GM19238 (cell line): ENCODE results near the gene PON1.
A peak's percentile ranks its signal among the peaks of the same experiment; 100 is the strongest.

Source experiments
- DNase-seq: peaks from one replicate; pipeline ENCODE4 v3.0.0; 2011; ENCODE audit warnings: low spot score; ENCODE audit not compliant: insufficient read length

PON1 gene

GRCh38 chr7:95317966-95318365 is 6.4 kb downstream of the PON1 start:
- DNase-seq = no peak

GRCh38 chr7:95317546-95317945 is 6.8 kb downstream of the PON1 start:
- no peak for DNase-seq

- DNase-seq = peak; percentile 13
Observed at GRCh38 chr7:95316588-95316987, 7.7 kb downstream of the PON1 start.

GRCh38 chr7:95312561-95312960 is 11.8 kb downstream of the PON1 start:
- DNase-seq = no peak

GRCh38 chr7:95311389-95311788 is 12.9 kb downstream of the PON1 start:
- DNase-seq = no peak

GRCh38 chr7:95309951-95310350 is 14.4 kb downstream of the PON1 start:
- no peak for DNase-seq

GRCh38 chr7:95304990-95305389 is 19.3 kb downstream of the PON1 start:
- DNase-seq = no peak

GRCh38 chr7:95303013-95303905 is 21.1 kb downstream of the PON1 start:
- DNase-seq = no peak

GRCh38 chr7:95298091-95298490 is 26.2 kb downstream of the PON1 start:
- no peak for DNase-seq

GRCh38 chr7:95297041-95297440 is 27.3 kb downstream of the PON1 start:
- no peak for DNase-seq

GRCh38 chr7:95296456-95296855 is 27.9 kb downstream of the PON1 start:
- no peak for DNase-seq

- no peak for DNase-seq
Observed at GRCh38 chr7:95295397-95295796, 28.9 kb downstream of the PON1 start.

GRCh38 chr7:95290166-95290830 is 34.0 kb downstream of the PON1 start:
- DNase-seq = no peak

GRCh38 chr7:95286096-95286495 is 38.2 kb downstream of the PON1 start:
- no peak for DNase-seq

GRCh38 chr7:95279417-95279816 is 44.9 kb downstream of the PON1 start:
- DNase-seq = no peak

GRCh38 chr7:95276114-95276513 is 48.2 kb downstream of the PON1 start:
- no peak for DNase-seq

GRCh38 chr7:95269640-95270039 is 54.7 kb downstream of the PON1 start:
- DNase-seq = no peak

GRCh38 chr7:95267754-95268153 is 56.6 kb downstream of the PON1 start:
- DNase-seq = no peak

GRCh38 chr7:95265634-95266033 is 58.7 kb downstream of the PON1 start:
- no peak for DNase-seq

GRCh38 chr7:95264363-95264891 is 59.9 kb downstream of the PON1 start:
- no peak for DNase-seq

- no peak for DNase-seq
Observed at GRCh38 chr7:95263785-95264362, 60.5 kb downstream of the PON1 start.

GRCh38 chr7:95262875-95263274 is 61.5 kb downstream of the PON1 start:
- no peak for DNase-seq
